ENCODE results near the gene LMF1.

Gene LMF1

DNA sequence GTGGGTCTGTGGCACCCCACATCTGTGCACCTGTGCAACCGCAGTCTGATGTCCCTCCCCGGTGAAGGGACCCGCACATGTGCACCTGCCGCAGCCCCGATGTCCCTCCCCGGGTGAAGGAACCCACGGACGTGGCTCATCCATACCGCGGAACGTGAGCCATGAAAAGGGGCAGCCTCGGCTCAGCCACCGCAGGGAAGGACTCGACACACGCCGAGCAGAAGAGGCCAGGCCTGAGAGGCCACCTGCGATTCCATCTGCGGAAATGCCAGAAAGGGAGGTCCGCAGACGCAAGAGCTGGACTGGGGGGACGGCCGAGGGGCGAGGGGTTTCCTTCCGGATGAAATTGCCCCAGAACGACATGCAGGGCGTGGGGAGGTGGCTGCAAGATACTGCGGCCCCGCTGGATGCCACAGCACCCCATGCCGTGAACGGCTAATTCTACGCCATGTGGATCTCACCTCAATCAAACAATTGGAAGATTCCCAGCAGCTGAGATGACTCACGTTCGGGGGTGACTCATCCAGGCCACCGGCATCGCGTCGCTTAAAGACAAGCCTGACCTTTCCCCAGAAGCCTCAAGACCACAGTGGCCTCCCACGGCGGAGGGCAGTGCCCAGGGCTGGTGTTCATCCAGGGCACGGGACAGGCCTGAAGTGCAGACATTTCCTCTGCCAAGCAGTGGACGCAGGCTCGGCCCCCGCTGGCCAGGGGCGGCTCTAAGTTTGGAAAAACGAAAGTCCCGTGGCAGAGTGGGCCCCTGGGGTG lies 31.8 kb upstream of the LMF1 start:
- peak; percentile 32 for DNase-seq (ENCODE audit: low read depth)

DNA sequence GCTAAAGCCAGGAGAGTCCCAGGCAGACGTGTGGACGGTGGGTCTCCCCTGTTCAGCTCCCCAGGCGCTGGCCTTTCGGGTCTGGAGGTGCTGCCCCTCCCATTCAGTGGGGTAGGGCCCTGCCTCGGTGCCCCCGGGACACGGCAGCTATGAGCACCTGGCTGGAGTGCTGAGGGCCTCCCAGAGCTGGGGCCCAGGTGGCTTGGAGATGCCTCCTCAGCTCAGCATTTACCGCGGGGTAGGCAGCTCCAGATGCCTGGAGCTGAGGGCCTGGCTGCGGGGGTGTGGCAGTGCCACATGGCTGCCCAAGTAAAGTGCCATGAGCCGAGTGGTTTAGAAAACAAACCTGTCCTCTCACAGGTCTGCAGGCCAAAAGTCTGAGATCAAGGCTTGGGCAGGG lies 30.3 kb upstream of the LMF1 start:
- no peak for DNase-seq (ENCODE audit: low read depth)

GRCh38 chr16:1000608-1001007 lies 29.8 kb upstream of the LMF1 start:
- DNase-seq (ENCODE audit: low read depth): no peak

GRCh38 chr16:999677-1000076 lies 28.9 kb upstream of the LMF1 start:
- DNase-seq (ENCODE audit: low read depth): no peak

DNA sequence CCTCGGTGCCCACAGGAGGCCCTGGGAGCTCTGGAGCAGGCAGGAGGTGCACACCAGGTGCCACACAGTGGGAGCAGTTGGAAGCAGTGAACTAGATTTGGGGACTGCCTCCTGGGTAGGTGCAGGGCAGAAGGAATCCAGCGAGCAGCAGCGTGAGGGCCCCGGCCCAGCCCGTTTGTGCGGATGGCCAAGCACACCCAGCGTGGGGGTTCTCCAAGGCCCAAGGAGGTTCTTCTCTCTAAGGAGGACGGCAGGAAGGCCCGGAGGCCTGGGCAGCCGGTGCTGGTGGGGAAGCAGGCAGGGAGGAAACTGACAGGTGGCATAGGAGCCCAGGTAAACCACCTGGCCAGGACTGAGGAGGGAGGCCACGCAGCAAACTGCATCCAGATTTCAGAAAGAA lies 27.8 kb upstream of the LMF1 start:
- DNase-seq (ENCODE audit: low read depth): no peak

DNA sequence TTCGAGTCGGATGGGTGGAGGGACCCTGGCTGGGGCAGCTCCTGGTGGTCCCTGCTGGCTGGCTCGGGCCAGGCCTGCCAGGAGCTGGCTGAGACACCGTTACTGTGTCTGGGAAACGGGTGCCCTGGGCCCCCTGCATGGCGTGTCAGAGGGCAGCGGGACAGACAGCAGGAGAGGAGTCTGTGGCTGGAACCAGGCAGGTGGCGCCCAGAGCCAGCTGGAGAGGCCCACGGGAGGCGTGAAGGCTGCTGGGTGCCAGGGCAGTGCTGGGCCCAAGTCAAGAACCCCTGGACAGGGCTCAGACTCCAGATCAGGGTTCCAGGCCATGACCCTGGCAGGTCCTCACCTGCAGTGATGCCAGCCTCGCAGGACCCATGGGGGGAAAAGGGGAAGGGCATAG lies 27.4 kb upstream of the LMF1 start:
- no peak for DNase-seq (ENCODE audit: low read depth)

- DNase-seq (ENCODE audit: low read depth): no peak
Measured at GRCh38 chr16:997440-998051, 26.8 kb upstream of the LMF1 start.

GRCh38 chr16:996681-997080 lies 25.9 kb upstream of the LMF1 start:
- no peak for DNase-seq (ENCODE audit: low read depth)

DNA sequence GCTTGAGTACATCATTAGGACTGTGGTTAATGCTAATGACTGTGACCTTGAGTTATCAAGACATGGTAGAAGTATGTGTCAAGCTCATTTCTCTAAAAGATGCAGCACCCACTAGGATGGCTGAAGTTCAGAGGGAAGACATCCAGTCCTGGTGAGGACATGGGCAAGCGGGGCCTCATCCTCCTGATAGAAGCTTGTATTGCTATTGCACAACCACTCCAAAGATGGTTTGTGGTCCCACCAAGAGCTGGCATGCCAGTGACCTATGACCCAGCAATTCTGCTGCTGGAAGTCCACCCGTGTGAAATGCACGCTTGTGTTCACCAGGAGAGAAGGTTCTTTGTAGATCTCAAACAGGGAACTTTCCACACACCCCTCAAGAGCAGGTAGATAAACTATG lies 25.0 kb upstream of the LMF1 start:
- no peak for DNase-seq (ENCODE audit: low read depth)

- DNase-seq (ENCODE audit: low read depth): no peak
Measured at GRCh38 chr16:995087-995486, 24.3 kb upstream of the LMF1 start.

GRCh38 chr16:993731-994130 lies 22.9 kb upstream of the LMF1 start:
- no peak for DNase-seq (ENCODE audit: low read depth)

- DNase-seq (ENCODE audit: low read depth): no peak
Measured at GRCh38 chr16:991773-992172, 21.0 kb upstream of the LMF1 start.

DNA sequence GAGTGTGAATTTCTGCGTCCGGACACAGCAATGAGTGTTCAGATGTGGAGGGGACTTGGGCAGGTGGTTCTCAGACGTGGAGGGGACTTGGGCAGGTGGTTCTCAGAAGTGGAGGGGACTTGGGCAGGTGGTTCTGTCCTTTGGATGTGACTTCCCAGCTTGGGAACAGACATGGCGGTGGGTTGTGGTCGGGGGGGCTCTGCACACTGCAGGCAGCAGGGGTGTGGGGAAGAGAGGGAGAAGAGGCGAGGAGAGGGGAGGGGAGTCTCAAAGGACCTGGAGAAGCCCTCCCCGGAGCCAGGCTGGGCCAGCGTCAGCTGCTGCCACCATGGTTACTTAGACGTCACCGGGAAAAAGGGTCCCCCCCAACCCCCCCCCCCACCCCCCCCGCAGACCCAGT lies 20.6 kb upstream of the LMF1 start:
- no peak for DNase-seq (ENCODE audit: low read depth)

- DNase-seq (ENCODE audit: low read depth): no peak
Measured at GRCh38 chr16:990516-991291, 19.9 kb upstream of the LMF1 start.

DNA sequence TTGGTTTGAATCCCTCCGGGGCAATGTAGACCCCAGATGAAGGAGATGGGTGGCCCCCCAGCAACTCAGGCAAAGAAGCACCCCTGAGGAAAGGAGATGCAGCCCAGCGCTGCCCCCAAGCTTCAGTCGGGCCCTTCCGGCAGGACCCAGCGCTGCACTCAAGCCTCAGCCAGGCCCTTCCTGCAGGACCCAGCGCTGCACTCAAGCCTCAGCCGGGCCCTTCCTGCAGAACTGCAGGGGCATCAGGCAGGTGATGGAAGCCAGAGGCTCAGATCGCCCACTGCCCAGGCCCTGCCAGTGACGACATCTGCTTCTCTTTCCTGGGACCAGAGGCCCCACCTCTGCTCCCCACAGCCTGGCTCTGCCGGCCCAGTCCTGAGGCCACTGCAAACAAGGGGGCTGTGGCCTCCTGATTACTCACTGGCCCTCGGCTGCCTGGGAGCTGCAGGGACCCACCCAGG lies 18.6 kb upstream of the LMF1 start:
- DNase-seq (ENCODE audit: low read depth): no peak

DNA sequence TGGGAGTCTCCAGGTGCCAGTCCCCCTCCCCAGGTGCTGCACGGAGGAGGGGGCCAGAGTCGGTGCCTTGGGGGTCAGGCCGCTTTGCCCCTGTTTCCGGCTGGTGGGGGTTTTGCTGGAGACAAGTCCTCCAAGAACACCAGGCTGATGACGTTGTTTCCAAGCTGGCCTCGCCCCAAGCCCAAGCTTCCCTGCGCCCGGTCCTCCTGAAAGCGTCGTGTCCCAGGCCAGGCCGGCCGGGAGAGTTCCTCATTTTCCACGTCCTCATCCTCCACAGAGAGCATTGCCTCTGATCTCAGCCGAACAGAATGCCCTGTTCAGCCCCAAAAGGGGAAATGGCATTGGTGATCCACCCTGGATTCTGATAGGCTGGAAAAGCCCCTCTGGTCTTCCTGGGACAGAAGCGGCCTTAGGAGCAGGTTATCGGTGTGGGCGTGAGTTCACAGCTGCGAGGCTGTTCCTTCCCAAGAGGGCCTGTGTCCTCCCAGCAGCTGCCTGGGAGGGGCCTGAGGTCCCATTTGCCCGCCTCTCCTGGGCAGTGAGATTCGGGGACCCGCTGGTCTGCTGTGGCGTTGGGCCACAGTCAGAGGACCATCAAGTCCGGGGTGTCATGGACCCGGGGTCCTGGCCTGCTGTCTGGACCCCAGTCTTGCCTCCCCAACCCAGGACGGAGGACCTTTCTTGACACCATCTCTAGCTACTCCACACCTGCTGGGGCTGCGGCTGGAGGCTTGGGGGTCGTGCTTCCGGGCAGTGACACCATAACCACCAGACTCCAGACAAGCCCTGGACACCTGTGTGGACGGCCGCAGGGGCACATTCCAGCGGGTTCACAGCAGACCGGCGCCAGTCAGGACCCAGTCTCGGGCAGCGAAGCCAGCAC lies 17.9 kb upstream of the LMF1 start:
- no peak for DNase-seq (ENCODE audit: low read depth)

DNA sequence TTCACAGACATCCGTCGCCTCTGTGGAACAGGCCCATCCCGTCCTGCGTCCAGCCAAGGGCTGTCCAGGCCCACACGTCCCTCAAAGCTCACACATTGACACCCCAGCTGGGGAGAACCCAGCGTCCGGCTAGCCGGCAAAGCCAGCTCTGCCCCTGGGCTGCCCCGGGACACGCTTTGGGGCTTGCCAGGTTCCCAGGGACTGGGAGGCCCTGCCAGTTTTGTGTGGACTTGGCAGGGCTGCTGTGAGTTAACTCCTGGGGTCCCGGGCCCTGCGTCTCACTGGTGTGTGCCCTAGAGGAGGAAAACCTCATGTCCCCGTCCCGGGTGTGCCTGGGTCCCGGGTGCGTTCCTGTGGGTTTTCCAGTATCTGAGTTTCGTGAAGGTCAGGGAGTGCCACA lies 17.1 kb upstream of the LMF1 start:
- DNase-seq (ENCODE audit: low read depth): no peak

DNA sequence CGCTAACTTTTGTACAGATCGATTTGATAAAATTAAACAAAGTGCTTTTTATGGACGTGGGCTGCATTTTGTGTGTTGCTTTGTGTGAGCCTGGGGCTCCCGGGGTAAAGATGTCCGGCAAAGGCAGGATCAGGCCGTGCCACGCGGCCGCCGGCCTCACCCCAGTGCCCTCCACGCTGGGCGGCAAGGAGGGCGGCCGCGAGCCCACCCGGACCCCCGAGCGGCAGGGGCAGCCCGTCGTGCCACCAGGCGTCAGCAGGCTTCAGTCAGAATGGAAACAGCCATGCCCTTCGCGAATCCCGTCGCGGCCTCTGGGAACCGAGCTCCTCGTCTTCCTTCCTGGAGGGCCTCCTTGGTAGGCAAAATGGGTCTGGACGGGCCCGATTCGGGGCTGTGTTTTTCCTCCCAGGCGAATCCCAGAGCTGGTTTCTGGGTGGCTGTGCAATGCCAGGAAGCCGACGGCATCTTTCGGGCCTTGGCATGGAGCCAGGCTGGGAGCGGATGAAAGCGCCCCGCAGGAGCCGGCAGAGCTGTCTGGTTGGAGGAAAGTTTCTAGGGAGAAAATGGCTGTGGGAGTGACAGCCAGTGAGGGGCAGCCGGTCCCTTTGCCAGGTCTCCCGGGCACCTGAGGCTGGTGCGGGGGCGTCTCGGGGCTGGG lies 16.3 kb upstream of the LMF1 start:
- no peak for DNase-seq (ENCODE audit: low read depth)

GRCh38 chr16:986411-986810 lies 15.6 kb upstream of the LMF1 start:
- no peak for DNase-seq (ENCODE audit: low read depth)

DNA sequence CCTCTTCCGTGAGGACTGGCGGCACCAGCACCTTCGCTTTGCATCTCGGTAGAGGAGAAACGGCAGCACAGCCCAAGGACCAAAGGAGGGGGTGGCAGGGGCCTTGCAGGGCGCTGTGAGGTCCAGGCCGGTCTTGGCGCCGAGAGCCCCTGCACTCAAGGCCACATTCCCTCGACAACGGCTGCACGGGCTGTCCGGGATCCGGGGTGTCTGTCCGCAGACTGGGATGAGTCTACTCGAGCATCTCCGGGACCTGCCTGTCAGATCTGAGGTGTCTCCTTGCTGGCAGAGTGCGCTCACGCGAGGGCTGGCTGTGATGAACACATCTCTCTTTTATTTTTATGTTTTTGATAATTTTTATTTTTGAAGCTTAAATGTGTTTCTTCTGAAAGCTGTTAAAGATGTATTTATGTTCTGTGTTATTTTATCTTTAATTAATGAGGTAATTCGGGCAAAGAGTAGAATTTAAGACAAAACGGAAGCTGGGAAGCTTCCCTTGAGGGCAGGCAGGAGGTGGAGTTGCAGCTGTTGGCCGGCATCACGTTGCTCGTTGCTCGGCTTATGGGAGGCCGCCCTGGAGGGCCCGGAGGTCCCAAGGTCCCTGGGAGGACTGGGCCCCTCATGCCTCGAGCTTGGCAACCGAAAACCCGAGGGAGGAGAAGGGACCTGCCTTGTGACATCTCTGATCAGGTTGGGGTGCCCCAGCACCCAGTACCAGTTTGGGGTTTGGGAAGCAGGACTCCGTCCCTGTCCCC lies 15.0 kb upstream of the LMF1 start:
- DNase-seq (ENCODE audit: low read depth): no peak
